HG03565 (cell line): Measurements from ENCODE around the gene RHOBTB3.
"Not testable (repeated sequence)": the region's sequence is repeated elsewhere in the genome, so short reads cannot be mapped to it uniquely, and the experiment has no call there.

Source experiments
- ATAC-seq: cut with Tn5 transposase; IDR thresholded peaks from one replicate; pipeline ENCODE4 v1.9.1; 2021; ENCODE audit warnings: mild to moderate bottlenecking, moderate library complexity; ENCODE audit not compliant: unreplicated experiment

RHOBTB3 gene

DNA sequence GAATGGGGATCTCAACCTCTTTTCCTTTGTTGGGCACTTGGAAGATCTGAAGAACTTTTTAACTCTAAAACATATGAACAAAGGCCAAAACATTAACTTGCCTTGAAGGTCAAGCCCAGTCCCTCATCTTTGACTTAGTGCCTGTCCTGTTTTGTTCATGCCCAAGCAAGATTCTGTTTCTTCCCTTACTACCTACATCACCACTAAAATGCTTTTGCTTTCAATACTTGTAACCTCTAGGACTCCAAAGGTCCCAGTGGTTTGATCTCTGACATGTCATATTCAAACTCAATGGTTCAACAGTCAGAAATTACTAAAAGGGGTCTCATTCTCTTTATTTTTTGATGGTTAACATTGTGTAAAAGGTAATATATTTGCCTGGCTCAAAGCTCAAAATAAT lies 67.4 kb downstream of the RHOBTB3 start:
- ATAC-seq: no peak

DNA sequence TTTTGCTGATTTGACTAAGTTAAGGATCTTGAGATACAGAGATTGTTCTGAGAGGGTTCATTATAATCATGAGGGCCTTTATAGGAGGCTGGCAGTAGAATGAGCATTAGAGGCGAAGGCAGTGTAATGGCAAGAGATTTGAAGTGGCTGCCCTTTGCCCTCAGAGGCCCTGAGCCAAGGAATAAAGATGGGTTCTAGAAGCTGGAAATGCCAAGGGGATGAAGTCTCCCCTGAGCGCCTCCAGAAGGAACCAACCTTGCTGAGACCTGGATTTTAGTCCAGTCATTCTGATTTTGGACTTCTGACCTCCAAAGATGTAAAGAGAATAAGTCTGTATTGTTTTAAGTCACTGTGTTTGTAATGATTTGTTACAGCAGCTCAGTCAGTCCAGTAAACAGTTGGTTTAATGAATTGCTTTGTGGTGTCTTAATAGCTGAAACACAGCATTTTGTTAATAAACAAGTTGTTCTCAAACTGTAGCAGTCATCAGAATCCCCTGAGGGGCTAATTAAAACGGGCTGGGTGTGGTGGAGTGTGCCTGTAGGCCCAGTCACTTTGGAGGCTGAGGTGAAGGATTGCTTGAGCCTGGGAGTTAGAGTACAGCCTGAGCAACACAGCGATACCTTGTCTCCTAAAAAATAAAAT lies 68.2 kb downstream of the RHOBTB3 start:
- ATAC-seq: no peak

DNA sequence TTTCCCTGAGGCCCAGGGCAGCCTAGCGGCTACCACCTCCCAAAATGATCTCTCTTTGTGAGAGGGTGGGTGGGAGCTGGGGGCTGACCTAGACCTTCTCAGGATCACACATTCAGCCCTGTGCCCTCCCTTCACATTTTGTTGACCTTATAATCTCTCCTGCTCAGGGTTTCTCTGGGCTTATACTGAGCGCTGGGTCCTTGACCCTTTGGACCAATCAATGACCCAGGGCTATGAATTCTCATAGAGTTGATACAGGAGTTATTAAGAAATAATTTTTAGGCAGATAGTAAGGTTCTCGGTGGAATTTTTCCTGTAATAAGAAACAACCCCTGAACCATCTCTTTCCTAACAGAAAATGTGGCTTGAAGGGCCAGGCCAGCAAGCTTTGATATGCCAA lies 69.4 kb downstream of the RHOBTB3 start:
- ATAC-seq: no peak

DNA sequence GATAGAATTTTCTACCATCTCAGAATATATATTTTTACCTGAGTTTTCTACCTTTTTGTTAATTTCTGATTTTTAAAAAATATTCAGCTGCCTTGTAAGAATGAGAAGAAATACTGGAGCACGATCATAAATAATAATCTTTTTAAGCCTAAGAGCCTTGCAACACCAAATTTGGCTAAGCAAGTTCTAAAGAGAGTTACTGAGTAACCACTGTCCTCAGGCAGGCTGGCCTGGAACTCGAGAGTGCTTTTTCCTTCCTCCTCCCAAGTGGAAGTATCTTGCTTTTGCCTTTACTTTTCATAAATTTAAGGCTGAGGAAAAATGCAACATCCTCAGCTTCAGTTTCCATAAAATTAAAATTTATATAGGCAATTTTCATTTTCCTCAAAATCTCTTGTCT lies 70.4 kb downstream of the RHOBTB3 start:
- no peak for ATAC-seq

DNA sequence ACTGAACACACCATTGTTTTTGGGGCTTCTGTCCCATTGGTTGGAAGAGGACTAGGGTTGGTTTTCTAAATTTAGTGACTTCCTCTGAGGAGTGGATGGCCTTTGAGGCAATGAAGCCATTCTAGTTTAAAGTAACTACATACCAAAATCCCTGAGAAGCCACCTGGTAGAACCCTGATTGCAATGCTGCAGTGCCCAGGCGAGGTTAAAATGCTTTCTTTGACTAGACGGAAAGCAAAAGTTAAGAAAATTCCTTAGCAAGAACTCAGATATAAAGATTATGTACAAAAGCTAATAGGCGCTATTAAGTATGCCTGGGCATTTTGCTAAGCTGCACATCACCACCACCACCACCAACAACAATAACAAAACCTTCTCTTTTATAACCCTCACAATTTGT lies 70.8 kb downstream of the RHOBTB3 start:
- ATAC-seq: no peak

DNA sequence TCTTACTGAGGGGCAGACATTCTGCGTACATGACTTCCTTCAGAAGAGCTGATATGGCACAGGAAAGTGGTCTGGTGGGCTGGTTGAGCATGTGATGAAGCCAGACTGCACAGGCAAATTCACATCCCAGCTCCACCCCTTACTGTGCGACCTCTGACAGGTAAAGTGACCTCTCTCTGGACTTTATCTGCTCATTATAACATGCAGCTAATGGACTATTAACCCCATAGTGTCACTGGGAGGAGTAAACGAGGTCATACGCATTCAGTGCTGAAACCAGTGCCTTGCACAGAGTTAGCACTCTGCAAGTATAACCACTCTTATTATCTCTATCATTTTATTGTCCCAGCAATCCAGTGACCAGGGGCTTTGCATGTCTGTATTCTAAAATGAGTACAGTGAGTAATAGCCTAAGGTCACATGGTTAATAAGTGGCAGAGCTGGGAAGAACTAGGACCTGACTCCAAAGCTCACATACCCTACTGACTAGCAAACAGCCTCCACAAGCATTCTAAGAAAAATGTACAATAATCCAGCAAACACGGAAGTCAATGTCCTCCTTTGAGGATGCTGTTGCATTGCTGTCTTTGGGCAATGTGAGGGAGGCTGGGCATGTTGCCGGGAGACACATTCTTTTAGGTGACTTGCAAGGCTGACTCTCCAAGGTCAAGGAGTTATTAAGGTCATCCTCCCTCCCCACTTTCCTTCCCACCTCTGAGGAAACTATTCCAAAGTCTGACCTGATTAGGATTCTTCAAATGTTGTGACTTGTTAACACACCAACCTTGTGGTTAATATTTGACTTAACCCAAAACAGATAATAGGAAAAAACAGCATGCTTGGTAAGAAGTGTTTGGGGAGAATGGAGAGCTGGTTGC lies 72.4 kb downstream of the RHOBTB3 start:
- no peak for ATAC-seq

DNA sequence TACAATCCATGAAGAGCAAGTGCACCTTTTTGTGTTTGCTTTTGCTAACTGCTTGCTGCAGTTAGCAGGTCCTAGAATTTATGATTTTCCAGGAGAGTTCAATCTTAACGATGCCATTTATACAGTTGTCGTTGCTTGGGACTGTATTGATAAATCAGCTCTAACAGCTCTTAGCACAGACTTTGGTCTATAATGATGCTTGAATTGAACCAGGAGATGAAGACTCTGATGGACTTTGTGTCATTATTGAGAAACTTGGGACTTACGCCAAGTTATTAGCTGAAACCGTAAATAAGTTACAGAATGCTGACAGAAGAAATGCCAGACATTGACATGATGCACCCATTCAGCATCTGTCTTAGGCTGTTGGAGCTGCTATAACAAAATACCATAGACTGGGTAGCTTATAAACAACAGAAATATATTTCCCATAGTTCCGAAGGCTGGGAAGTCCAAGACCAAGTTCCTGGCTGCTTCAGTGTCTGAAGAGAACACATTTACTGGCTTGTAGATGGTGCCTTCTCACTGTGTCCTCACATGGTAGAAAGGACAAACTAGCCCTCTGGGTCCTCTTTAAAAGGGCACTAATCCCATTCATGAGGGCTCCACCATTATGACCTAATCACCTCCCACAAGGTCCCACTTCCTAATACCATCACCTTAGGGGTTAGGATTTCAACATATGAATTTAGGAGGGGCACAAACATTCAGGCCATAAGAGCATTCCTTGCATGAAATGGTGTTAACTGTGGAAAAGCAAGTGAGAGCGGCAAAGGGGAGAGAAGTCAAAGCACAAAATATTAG lies 73.8 kb downstream of the RHOBTB3 start:
- ATAC-seq: no peak

DNA sequence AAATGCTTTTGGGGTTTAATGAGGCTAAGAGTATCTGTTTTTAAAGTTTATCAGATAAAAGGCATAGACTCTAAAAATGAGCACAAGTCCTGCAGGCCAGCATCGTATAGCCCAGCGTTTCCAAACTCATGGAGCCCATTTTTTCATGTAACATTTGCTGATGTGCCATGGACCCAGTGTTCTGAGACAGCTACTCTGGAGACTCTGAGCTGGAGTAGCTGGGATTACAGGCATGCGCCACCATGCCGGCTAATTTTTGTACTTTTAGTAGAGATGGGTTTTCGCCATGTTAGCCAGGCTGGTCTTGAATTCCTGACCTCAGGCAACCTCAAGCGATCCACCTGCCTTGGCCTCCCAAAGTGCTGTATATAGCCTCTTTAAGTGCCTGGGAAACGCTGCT lies 75.6 kb downstream of the RHOBTB3 start:
- no peak for ATAC-seq

DNA sequence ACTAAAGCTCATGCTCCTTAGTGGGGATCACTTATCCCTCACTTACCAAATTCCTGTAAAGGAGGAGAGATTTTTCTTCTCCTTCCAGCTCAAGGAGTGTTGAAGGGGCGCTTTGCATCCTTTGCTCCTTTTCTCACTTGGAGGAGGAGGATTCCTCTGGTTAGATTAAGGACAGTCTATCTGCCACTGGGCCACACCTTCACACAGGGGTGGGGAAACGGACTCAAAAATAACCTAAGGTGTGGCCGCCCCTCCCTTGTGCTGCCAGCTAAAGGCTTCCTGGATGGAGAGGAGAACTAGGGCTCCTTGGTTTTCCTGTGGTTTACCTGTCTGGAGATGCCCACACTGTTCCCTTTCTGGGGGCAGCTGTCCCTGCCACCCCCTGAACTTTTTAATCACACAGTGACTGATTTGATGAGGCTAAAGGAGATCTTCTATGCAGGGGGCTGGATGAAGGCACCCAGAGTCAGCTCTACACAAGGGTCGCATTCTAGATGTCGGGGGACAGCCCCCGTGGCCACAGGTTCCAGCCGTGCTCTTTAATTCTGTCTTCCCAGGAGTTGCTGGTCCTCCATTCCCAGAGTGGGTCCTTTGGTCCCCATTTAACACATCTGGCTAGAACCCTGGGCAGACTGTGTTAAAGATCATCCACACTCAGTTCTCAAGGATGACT lies 77.0 kb downstream of the RHOBTB3 start:
- ATAC-seq: no peak

DNA sequence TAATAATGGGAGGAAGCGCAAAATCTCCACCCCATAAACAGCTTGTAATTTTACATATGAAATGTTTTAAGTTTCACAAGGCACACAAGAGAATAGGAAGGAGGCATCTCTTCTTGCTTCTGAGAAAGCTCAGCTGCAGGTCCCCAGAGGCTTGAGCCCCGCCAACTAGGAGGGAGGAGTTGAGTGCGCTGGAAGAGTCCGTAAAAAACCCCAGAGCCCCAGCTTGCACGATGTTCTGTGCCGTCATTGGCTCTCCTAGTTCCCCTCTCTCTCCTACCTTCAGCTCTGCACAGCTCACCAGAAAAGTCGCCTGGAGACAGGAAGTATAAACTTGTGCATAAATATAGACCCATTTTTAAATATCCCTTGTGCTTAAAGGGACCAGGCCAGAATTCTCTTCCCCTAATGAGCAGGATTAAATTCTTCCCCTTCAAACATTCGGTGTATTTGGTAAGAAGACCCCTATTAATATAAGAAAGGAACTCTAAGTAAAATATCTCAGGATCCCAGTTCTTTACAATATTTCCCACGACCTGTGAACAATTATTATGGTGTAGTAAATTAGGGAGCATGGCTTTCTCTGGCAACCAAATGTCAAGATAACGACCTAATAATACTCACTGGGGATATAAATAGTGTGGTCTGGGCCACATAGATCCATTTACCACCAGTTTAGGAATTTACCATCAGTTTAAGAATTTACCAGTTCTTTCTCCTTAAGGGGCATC lies 77.7 kb downstream of the RHOBTB3 start:
- ATAC-seq: peak; percentile 98

DNA sequence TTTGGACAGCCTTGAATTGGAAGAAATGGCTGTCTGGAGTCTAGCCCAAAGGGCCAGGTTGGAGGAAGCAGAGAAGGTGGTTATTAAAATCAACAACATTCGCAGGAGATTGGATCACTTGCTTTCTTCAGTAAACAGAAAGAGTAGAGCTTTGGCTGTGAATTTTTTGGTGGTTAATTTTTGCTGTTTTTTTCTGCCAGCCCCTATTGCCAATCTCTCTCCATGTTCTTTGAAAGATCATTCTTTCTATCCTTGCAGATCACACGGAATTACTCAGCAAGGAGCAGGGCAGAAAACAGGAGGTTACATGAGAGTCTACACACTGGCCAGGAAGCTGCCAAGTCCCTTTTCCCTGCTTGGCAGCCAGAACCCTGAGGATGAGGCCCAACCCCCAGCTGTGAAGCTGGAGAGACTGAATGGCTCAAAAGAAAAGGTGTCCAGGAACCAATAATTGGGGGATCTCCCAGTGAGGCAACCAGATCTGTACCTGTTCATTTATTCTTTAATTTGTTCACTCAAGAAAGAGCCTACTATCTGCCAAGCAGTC lies 78.4 kb downstream of the RHOBTB3 start:
- no peak for ATAC-seq

DNA sequence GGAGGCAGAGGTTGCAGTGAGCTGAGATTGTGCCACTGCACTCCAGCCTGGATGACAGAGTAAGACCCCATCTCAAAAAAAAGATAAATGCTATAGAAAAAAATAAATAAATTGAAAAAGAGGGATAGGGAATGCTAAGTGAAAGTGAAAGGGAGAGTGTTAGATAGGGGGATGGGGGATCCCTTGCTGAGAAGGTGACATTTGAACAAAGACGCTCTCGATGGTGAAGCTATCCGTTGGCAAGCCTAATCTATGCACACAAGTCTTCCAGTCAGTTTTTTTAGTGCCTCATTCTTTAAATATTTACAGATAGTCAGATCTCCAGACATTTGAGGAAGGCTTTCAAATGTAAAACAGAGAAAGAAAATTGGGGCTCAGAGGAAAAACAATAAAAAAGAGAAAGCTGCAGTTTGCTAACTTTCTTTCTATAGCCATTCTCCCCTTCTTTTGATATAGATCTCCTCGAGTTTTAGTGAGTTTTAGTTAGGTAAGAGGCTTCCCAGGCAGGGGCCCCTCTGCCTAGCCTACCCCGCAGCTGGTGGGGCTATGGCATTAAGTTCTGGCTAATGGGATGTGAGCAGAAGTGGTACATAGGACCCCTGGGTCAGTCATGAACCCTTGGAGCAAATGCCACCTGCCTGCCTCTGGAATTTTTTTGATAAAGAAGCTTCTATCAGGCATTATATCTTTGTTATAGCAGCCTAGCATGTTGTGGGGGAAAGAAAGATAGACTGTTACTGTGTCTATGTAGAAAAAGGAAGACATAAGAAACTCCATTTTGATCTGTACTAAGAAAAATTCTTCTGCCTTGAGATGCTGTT lies 79.4 kb downstream of the RHOBTB3 start:
- no peak for ATAC-seq

DNA sequence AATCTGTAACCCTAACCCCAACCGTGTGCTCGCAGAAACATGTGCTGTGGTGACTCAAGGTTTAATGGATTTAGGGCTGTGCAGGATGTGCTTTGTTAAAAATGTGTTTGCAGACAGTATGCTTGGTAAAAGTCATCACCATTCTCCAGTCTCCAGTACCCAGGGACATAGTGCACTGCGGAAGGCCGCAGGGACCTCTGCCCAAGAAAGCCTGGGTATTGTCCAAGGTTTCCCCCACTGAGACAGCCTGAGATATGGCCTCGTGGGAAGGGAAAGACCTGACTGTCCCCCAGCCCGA lies 79.9 kb downstream of the RHOBTB3 start:
- ATAC-seq: not testable (repeated sequence)

DNA sequence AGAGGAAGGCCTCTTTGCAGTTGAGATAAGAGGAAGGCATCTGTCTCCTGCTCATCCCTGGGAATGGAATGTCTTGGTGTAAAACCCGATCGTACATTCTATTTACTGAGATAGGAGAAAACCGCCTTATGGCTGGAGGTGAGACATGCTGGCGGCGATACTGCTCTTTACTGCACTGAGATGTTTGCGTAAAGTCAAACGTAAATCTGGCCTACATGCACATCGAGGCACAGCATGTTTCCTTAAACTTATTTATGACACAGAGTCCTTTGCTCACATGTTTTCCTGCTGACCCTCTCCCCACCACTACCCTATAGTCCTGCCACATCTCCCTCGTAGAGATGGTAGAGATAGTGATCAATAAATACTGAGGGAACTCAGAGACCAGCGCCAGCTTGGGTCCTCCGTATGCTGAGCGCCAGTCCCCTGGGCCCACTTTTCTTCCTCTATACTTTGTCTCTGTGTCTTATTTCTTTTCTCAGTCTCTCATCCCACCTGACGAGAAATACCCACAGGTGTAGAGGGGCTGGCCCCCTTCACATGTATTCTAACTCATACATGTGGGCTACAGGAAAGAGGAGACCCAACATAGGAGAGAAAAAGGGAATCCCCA lies 80.4 kb downstream of the RHOBTB3 start:
- ATAC-seq: not testable (repeated sequence)

DNA sequence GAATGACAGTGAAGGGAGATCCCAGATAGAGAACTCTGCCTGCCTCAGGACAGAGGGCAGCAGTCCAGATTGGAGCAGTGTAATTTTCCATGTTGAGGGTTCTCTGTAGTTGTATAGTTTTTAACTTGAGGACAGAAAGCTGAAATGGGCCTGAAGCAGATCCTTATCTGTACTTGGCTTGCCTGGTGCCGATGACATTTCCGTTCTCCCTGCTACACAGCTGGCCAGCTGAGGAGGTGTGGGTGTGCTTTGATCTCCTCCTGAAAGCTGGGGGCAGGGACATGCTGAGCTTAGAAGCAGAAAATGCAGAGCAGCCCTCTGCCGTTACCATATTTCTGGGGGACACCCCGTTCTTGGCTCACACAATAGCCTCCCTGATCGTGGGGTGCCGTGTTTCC lies 80.9 kb downstream of the RHOBTB3 start:
- no peak for ATAC-seq

DNA sequence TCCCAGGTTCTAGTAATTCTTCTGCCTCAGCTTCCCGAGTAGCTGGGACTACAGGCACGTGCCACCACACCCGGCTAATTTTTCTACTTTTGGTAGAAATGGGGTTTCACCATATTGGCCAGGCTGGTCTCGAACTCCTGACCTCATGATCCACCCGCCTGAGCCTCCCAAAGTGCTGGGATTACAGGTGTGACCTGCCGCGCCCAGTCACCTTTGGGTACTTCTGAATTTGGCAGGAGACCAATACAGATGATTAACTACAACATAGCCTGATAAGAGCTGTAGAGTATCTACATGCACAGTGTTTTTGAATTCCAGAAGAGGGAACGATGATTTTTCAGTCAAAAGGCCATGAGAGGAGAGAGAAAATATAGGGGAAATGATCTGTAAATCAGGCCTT lies 81.9 kb downstream of the RHOBTB3 start:
- not testable (repeated sequence) for ATAC-seq

DNA sequence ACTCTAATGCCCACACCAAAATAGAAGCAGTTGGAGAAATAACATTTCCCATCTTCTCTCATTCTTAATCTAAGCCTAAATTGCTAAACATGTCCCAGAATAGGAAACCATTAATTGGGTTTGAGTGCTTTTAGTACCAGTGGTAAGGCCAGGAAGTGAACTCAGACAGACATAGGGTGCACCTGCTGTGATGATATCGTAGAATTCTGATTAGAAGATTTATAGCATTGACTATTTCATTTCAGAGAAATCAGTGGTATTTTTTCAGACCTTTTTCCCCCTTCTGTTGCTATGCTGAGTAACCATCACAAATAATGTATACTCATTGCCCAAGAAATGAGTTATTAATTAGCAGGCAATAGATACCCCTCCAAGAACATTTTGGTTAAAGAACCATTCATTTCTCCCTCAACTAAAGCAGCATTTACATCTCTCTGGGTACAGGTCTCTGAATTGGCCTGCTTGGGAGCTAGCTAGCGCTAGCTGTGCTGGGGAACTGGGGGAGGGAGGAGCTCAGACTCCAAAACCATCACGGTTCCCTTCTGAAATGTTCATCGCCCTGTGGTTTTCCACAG lies 84.1 kb downstream of the RHOBTB3 start:
- no peak for ATAC-seq

DNA sequence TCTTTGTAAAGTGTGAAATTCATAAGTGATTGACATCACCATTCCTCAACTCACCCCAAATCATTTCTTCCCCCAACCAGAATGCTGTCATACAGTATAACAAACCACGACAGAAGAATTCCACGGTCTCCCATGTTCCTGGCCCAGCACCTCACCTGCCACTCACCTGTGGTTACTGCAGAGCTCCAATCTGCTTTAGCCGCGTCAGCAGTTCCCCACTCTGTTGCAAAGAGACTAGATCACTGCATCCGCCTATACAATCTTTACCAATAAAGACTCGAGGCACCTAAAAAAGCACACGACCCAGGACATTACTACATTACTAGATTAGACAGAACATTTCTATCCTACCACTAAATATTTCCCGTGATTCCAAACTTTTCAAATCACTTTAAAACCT lies 85.2 kb downstream of the RHOBTB3 start:
- no peak for ATAC-seq

DNA sequence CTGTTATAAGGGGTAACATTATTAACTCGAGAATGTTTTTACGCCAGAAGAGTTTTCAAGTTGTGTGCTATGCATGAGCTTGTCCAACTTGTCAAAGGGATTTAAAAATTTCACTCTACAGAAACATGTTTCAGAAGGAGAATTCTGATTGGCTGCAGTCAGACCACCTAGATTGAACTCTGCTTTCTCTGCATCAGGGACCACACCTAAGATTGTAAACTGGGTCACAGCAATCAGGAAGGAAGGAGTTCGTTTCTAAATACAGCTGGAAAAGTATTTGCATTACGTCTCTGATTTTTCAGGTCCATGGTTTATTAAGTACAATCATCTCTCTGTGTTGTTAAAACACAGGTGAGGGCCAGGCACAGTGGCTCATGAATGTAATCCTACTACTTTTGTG lies 85.6 kb downstream of the RHOBTB3 start:
- no peak for ATAC-seq
